NOMO-1 (cell line): ENCODE results near the gene DUOX2.
A peak's percentile ranks its signal among the peaks of the same experiment; 100 is the strongest.
"Not testable (repeated sequence)": the region's sequence is repeated elsewhere in the genome, so short reads cannot be mapped to it uniquely, and the experiment has no call there.

Experiments used
- DNase-seq, 2 experiments: peaks; one replicate each; lab custom pipeline; 2025; ENCODE audit not compliant: unreplicated experiment in 2 of 2; lab: John Stamatoyannopoulos, UW

Gene DUOX2

GRCh38 chr15:45077391-45077790 is 36.6 kb downstream of the DUOX2 start:
- DNase-seq, result not testable (repeated sequence)

GRCh38 chr15:45075440-45076320 is 38.3 kb downstream of the DUOX2 start:
- DNase-seq, result not testable (repeated sequence)

GRCh38 chr15:45073602-45074001 is 40.4 kb downstream of the DUOX2 start:
- DNase-seq, result not testable (repeated sequence)

GRCh38 chr15:45069942-45070360 is 44.0 kb downstream of the DUOX2 start:
- DNase-seq, result not testable (repeated sequence)

GRCh38 chr15:45064386-45064785 is 49.6 kb downstream of the DUOX2 start:
- no peak for DNase-seq

- not testable (repeated sequence) for DNase-seq
Measured at GRCh38 chr15:45062301-45062700, 51.7 kb downstream of the DUOX2 start.

GRCh38 chr15:45058690-45059675 is 55.0 kb downstream of the DUOX2 start:
- DNase-seq, result peak in 1 of 2 experiments; percentile 2

- DNase-seq, result not testable (repeated sequence)
Measured at GRCh38 chr15:45052676-45053075, 61.3 kb downstream of the DUOX2 start.

GRCh38 chr15:45050587-45050986 is 63.4 kb downstream of the DUOX2 start:
- no peak for DNase-seq

- peak; percentile 85 to 95 for DNase-seq
Measured at GRCh38 chr15:45048794-45049631, 65.0 kb downstream of the DUOX2 start.

GRCh38 chr15:45048449-45048793 is 65.6 kb downstream of the DUOX2 start:
- DNase-seq, result not testable (repeated sequence)

- not testable (repeated sequence) for DNase-seq
Measured at GRCh38 chr15:45044270-45044669, 69.7 kb downstream of the DUOX2 start.

- DNase-seq, result not testable (repeated sequence)
Measured at GRCh38 chr15:45042859-45043258, 71.1 kb downstream of the DUOX2 start.
